ENCODE measurements around the gene SUCLG2. TPM values are rescaled to one million over a fixed set of nuclear protein-coding genes. Genes with fewer than 3 reads are reported as not detected.

Gene SUCLG2
- total and polyA plus RNA-seq, 10 of the 15 experiments (the other 5 are each of a cell fraction or from before 2014, with no cell fraction given), result 17.8 to 50.9 (median 37.2) TPM

- no peak for DNase-seq (ENCODE audit: low read depth, low spot score)
- Histone ChIP-seq H3K27ac (ENCODE audit: control insufficient read depth, insufficient read depth) (no peak overlapping the region), H3K4me1 (ENCODE audit: control insufficient read depth, insufficient read depth, low read length) (no peaks in the 10 kb centered on the region), H3K4me2 (ENCODE audit: control insufficient read depth, insufficient read depth) (no peak overlapping the region), H2AFZ (ENCODE audit: control insufficient read depth, low read depth, low read length) (no peak overlapping the region), H3K79me2 (ENCODE audit: control insufficient read depth, insufficient read depth, low read length) (no peaks in the 10 kb centered on the region), H3K36me3 (ENCODE audit: control insufficient read depth in 2 of 2, insufficient read depth in 2 of 2, low read length in 1 of 2) (no peaks in the 10 kb centered on the region), H3K9me3 (replicated peaks; ENCODE audit: control insufficient read depth, insufficient read depth, low read length) (peaks cover 5% of the 10 kb centered on the region; the same call in 2 of the 3 replicates), H3K4me3 (no peak overlapping the region), H3K9ac (ENCODE audit: control insufficient read depth, insufficient read depth, low read length) (no peak overlapping the region), H3K27me3 (replicated peaks in 1 of 2; ENCODE audit: control insufficient read depth in 2 of 2, insufficient read depth in 2 of 2, low read length in 1 of 2) (no peaks in the 10 kb centered on the region), H4K20me1 (ENCODE audit: control insufficient read depth, insufficient read depth) (no peaks in the 10 kb centered on the region)
- 96% methylated on average over 5 of the region's 5 CpGs for WGBS (ENCODE audit: insufficient coverage, insufficient replicate concordance, low lambda C conversion rate, missing lambda C conversion rate)
- TF ChIP-seq ASH2L (IDR thresholded peaks at IDR 0.05; ENCODE audit: borderline replicate concordance, low read depth) (no peak), CREM (IDR thresholded peaks at IDR 0.05; ENCODE audit: low read depth) (no peak), SIN3A (IDR thresholded peaks at IDR 0.05; ENCODE audit: low read depth, low read length) (no peak), E2F4 (IDR thresholded peaks at IDR 0.05; ENCODE audit: low read depth, low read length) (no peak), ATF3 (IDR thresholded peaks at IDR 0.05; ENCODE audit: borderline replicate concordance, extremely low read depth, low read depth, low read length) (no peak), SMARCA5 (IDR thresholded peaks at IDR 0.05) (no peak), MEF2B (IDR thresholded peaks at IDR 0.05; ENCODE audit: partially characterized antibody, poor library complexity, severe bottlenecking) (no peak), YBX1 (IDR thresholded peaks at IDR 0.05) (no peak), FOXM1 (IDR thresholded peaks at IDR 0.05; ENCODE audit: low read depth, low read length) (no peak), PAX8 (IDR thresholded peaks at IDR 0.05) (no peak), JUNB (IDR thresholded peaks at IDR 0.05) (no peak), PML (IDR thresholded peaks at IDR 0.05; ENCODE audit: low read length) (no peak)
- TF ChIP-seq, protein P1, sequence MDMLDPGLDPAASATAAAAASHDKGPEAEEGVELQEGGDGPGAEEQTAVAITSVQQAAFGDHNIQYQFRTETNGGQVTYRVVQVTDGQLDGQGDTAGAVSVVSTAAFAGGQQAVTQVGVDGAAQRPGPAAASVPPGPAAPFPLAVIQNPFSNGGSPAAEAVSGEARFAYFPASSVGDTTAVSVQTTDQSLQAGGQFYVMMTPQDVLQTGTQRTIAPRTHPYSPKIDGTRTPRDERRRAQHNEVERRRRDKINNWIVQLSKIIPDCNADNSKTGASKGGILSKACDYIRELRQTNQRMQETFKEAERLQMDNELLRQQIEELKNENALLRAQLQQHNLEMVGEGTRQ (IDR thresholded peaks at IDR 0.05; ENCODE audit: borderline replicate concordance, low read depth, low read length), result no peak
- TF ChIP-seq, protein P2, sequence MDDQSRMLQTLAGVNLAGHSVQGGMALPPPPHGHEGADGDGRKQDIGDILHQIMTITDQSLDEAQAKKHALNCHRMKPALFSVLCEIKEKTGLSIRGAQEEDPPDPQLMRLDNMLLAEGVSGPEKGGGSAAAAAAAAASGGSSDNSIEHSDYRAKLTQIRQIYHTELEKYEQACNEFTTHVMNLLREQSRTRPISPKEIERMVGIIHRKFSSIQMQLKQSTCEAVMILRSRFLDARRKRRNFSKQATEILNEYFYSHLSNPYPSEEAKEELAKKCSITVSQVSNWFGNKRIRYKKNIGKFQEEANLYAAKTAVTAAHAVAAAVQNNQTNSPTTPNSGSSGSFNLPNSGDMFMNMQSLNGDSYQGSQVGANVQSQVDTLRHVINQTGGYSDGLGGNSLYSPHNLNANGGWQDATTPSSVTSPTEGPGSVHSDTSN (IDR thresholded peaks at IDR 0.05; ENCODE audit: insufficient replicate concordance, low read depth, low read length), result no peak
- no peak for FAIRE-seq
- CTCF ChIA-PET, result interaction anchor here (0.6 to 8.4 kb wide), 19 partner anchors 9 to 1492 kb away, joined by 3 to 106 read pairs (median 4); no protein-coding TSS in a partner anchor
- ATAC-seq, result no peak
- in situ Hi-C loops (cut with MboI), result no loop called here
- RAD21 ChIA-PET (ENCODE audit: unreplicated experiment), result interaction anchor here (1.3 to 5.0 kb wide), 3 partner anchors 270 to 406 kb away, joined by 3 to 37 read pairs (median 4); no protein-coding TSS in a partner anchor
- intact Hi-C loops (cut with micrococcal nuclease; ENCODE audit: unreplicated experiment), result loop anchor here (1.0 to 10.0 kb wide), 5 partner anchors 272 to 1591 kb away; no protein-coding TSS in a partner anchor
- POLR2A ChIA-PET, result no interaction called here
- SMC1A ChIA-PET (ENCODE audit: uncharacterized antibody, unreplicated experiment), result interaction anchor here (0.7 to 5.9 kb wide), 6 partner anchors 9 to 1491 kb away, joined by 3 to 45 read pairs (median 4); no protein-coding TSS in a partner anchor
- BruUV-seq (replicated peaks), result no TSS peak
These were observed 270.4 kb downstream of the SUCLG2 start for GRCh38 chr3:67384016-67384415.
